ENCODE results near the gene ZNF609. TPM values are rescaled to one million over a fixed set of nuclear protein-coding genes. Genes with fewer than 3 reads are reported as not detected.

ZNF609 gene
- total and polyA plus RNA-seq, 11 donors, result 5.8 to 24.5 (median 15.3) TPM

DNA sequence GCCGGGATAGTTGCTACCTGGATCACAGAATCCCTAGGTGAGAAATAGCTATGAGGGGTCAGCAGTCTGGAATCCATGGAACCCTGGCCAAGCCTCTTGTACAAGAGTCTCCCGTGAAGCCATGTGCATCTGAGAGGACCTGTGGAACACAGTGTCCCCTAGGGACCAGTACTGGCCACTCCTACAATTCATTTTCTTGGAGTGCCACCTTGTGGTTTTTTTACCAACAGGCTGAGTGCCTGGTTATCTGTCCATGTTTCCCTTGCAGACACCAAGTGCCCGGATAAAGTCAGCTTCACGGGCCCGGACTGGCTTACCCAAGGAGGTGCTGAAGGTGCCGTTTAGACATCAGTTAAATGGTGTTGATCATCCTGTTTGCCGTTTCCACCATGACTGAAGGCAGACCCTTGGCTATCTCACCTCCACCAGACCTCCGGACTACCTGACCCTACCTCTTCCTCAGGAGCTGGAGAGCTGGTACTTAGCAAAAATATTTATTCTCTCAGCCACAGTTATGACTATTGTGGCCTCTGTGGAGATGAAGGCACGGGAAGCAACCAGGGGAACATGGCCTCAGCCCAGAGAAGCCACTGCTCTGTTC is 221.1 kb downstream of the ZNF609 start:
- WGBS, 4 donors, result 43 to 56% (median 51%) methylated on average over 9 of the region's 9 CpGs
- Histone ChIP-seq H3K4me1 (peaks cover 0 to 28% (median 9%) of the 10 kb centered on the region in 12 donors), H3K9me3 (no peaks in the 10 kb centered on the region), H3K36me3 (peaks cover 0 to 93% (median 80%) of the 10 kb centered on the region in 9 donors), H3K27me3 (no peaks in the 10 kb centered on the region), H3K27ac (no peak overlapping the region), H3K4me3 (no peak overlapping the region)
- intact Hi-C loops (cut with DNase I), result loop anchor here in 4 of 10 donors (5.0 to 10.0 kb wide), 5 partner anchors 131 to 469 kb away; no protein-coding TSS in a partner anchor
- ATAC-seq (peak; percentile 75 to 83 (median 79)), DNase-seq (peak in 1 of 5 donors; percentile 45)
- TF ChIP-seq POLR2A (IDR thresholded peaks at IDR 0.05) (no peak), CTCF (IDR thresholded peaks at IDR 0.05) (peak; percentile 42 to 80 (median 65))

DNA sequence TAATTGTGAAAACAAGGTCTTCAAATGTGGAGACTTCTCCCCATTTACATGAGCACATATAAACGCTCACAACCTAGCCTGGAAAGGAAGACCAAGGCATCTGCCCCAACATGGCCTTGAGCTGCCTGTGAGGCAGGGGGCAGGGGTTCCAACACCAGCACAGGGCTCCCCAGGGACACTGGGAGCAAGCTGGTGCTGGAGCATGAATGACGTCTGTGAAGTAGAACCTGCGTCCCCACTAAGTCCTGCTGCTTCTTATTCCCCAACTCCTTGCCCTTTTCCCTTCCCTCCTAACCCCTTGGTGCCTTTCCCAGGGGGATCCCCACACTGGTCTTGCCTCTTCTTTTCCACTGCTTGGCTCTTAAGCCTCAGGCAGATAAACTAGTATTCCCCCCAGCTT is 221.9 kb downstream of the ZNF609 start:
- DNase-seq (no peak), ATAC-seq (no peak)
- no peaks in the 10 kb centered on the region for H3K27me3 ChIP-seq
- no peaks in the 10 kb centered on the region for H3K9me3 ChIP-seq
- H3K4me3 ChIP-seq, result no peak overlapping the region
- peaks cover 0 to 34% (median 11%) of the 10 kb centered on the region in 12 donors for H3K4me1 ChIP-seq
- H3K36me3 ChIP-seq, result peaks cover 0 to 95% (median 87%) of the 10 kb centered on the region in 9 donors
- 58 to 80% (median 67%) methylated on average over 3 of the region's 3 CpGs for WGBS, 4 donors
- peak overlapping the region in 4 of 12 donors; percentile 25 to 49 (median 36) for H3K27ac ChIP-seq
- intact Hi-C loops (cut with DNase I), result loop anchor here in 4 of 10 donors (5.0 to 10.0 kb wide), 5 partner anchors 130 to 470 kb away; no protein-coding TSS in a partner anchor
- no peak for TF ChIP-seq CTCF (IDR thresholded peaks at IDR 0.05)
- no peak for TF ChIP-seq POLR2A (IDR thresholded peaks at IDR 0.05)

GRCh38 chr15:64683378-64683777 is 223.0 kb downstream of the ZNF609 start:
- H3K9me3 ChIP-seq, result no peaks in the 10 kb centered on the region
- no peaks in the 10 kb centered on the region for H3K27me3 ChIP-seq
- WGBS, 4 donors, result 33 to 54% (median 46%) methylated on average over 3 of the region's 3 CpGs
- ATAC-seq (no peak), DNase-seq (no peak)
- intact Hi-C loops (cut with DNase I), result loop anchor here in 4 of 10 donors (5.0 to 10.0 kb wide), 5 partner anchors 129 to 471 kb away; no protein-coding TSS in a partner anchor
- H3K4me1 ChIP-seq, result peaks cover 0 to 45% (median 20%) of the 10 kb centered on the region in 12 donors
- TF ChIP-seq CTCF (IDR thresholded peaks at IDR 0.05), result no peak
- TF ChIP-seq POLR2A (IDR thresholded peaks at IDR 0.05), result no peak
- no peak overlapping the region for H3K4me3 ChIP-seq
- H3K36me3 ChIP-seq, result peaks cover 2 to 96% (median 85%) of the 10 kb centered on the region in 9 donors
- peak overlapping the region in 7 of 12 donors; percentile 8 to 49 (median 28) for H3K27ac ChIP-seq

- TF ChIP-seq POLR2A (IDR thresholded peaks at IDR 0.05) (no peak), CTCF (IDR thresholded peaks at IDR 0.05) (no peak)
- 58 to 64% (median 62%) methylated on average over 4 of the region's 4 CpGs for WGBS, 4 donors
- H3K9me3 ChIP-seq, result no peaks in the 10 kb centered on the region
- DNase-seq (no peak), ATAC-seq (no peak)
- no peaks in the 10 kb centered on the region for H3K27me3 ChIP-seq
- H3K27ac ChIP-seq, result no peak overlapping the region
- peaks cover 0 to 59% (median 29%) of the 10 kb centered on the region in 12 donors for H3K4me1 ChIP-seq
- intact Hi-C loops (cut with DNase I), result loop anchor here in 8 of 10 donors (1.0 to 10.0 kb wide), 6 partner anchors 43 to 471 kb away; no protein-coding TSS in a partner anchor
- no peak overlapping the region for H3K4me3 ChIP-seq
- H3K36me3 ChIP-seq, result peaks cover 3 to 95% (median 85%) of the 10 kb centered on the region in 9 donors
These were observed 225.0 kb downstream of the ZNF609 start for GRCh38 chr15:64685230-64685888.
